GM18907 (cell line): ENCODE data around the gene SDR9C7.
"Not testable (repeated sequence)": the region's sequence is repeated elsewhere in the genome, so short reads cannot be mapped to it uniquely, and the experiment has no call there.

ENCODE experiments used
- ATAC-seq: cut with Tn5 transposase; IDR thresholded peaks from one replicate; pipeline ENCODE4 v1.9.1; 2021; ENCODE audit warnings: mild to moderate bottlenecking, moderate library complexity; ENCODE audit not compliant: unreplicated experiment

SDR9C7 gene

GRCh38 chr12:56879240-56880124 is 54.7 kb downstream of the SDR9C7 start:
- ATAC-seq: not testable (repeated sequence)

DNA sequence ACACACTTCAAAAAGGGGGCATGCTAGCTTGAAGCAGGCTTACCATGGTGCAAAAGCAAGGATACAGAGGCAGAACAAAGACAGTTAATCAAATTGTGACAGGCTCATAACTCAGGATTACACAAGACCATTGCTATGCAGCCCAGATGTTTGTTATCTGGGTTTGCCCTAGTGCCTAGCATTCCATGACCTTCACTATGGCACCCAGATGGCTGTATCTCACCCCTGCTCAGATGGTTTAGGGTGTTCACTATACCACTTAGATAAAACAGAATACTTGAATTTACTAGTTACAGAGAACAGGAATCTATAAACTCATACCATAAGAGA is 56.2 kb downstream of the SDR9C7 start:
- no peak for ATAC-seq

DNA sequence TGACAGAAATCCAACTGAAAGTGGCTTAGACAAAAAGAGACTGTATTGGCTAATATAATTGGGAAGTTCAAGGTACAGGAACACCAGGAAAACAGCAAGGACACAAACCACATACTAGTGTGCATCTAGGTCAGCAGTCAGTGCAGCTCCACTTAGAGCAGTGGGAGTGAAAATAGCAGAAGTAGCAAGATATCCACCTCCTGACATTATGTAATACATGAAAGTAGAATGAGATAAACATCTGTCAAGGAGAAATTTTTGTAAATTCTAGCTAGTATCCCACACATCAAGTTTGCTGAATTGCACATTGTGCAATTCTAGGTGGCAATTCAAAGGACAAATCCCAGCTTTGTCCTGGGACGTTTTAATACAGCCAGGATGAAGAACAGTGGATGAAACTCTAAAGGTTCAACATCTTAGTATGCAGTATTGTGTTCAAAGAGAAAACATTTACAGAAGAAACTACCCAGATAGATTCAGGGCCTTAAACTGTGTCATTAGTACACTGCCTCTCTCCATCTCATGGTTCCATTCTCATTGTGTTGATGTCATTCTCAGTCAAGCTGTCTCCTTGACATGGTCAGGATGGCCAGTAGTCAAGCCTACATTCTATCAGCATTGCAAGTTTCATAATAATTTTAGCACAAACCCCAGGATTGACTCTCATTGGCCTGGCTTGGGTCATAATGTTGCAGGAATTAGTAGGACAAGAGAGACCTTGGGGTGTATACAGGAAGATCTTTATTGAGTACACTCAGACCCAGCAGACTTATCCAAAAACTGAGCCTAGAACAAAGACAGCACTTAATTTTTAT is 56.8 kb downstream of the SDR9C7 start:
- ATAC-seq: no peak

GRCh38 chr12:56874821-56875220 is 59.4 kb downstream of the SDR9C7 start:
- no peak for ATAC-seq

DNA sequence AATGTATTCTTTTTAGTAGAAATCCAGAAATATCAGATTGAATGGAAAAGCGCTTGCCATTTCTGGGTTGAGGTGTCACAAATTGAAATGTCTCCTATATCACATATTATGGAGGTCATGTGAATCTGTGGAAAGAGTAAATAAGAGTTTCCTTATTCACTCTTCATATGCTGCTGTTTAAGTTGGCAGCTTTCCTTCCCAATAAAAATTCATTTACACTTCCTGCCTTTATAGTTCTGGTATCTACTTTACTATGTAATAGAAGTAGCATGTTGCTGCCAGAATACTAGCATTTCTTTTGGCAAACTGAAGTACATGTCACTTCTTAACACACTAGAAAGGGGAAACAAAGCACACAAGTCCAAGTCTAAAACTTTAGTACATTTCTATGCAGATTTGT is 60.8 kb downstream of the SDR9C7 start:
- no peak for ATAC-seq
